HepG2 (cell line): Measurements from ENCODE around the gene HTR7. TPM values are rescaled to one million over a fixed set of nuclear protein-coding genes. Genes with fewer than 3 reads are reported as not detected.
A peak's percentile ranks its signal among the peaks of the same experiment; 100 is the strongest.

Experiments used
- ATAC-seq: fragments of 200-7000 bp; cut with Tn5 transposase; 3 replicates; pipeline ENCODE4 v1.9.1; 2020; ENCODE audit warnings: mild to moderate bottlenecking, moderate library complexity
- BruUV-seq: library from RNA; stranded (reverse); fragments of 400-500 nt; replicated peaks from 2 replicates; lab custom pipeline; 2021; lab: Mats Ljungman, UMichigan
- CTCF ChIA-PET: fragments of 300-600 bp; formaldehyde crosslinking; extraction: SDS; loops from one replicate; lab custom pipeline; 2021; ENCODE audit warnings: low total read pairs, inconsistent platforms, low intra/inter-chr PET ratio; lab: Yijun Ruan, JAX
- POLR2A ChIA-PET: fragments of 350-600 bp; sonication (Branson Sonifier 250); formaldehyde crosslinking; loops from one replicate; lab custom pipeline; 2020; ENCODE audit warnings: antibody characterized with exemption, inconsistent platforms; lab: Yijun Ruan, JAX
- DNase-seq: peaks from one replicate; pipeline ENCODE4 v3.0.0-alpha.2; 2015; ENCODE audit warnings: low spot score
- FAIRE-seq: peaks from 3 replicates; lab custom pipeline; 2011; peaks lifted over from hg19 to GRCh38; lab: Jason Lieb, UNC
- H2AFZ ChIP-seq: one replicate; pipeline ENCODE4 v1.6.1; 2011; ENCODE audit warnings: low read length, inconsistent platforms
- H3K27ac ChIP-seq: fragments of 300-600 bp; 3 replicates; pipeline ENCODE4 v1.8.0; 2011; ENCODE audit warnings: mixed run types, mild to moderate bottlenecking, mixed read lengths, low read length, inconsistent platforms; ENCODE audit not compliant: insufficient read depth; ENCODE audit errors: extremely low read length
- H3K27me3 ChIP-seq, 2 experiments: fragments of 200-600 bp in 1 of 2; 2 replicates in 1 of 2; 3 replicates in 1 of 2; pipeline versions ENCODE4 v1.6.0 to v1.8.0; 2011; ENCODE audit warnings: low read length in 2 of 2, mild to moderate bottlenecking in 2 of 2, moderate library complexity in 2 of 2, inconsistent platforms in 1 of 2; ENCODE audit not compliant: insufficient read depth in 2 of 2, control insufficient read depth in 1 of 2
- H3K36me3 ChIP-seq, 2 experiments: fragments of 200-600 bp in 1 of 2; replicated peaks in 1 of 2; 2 replicates in 1 of 2; 3 replicates in 1 of 2; pipeline versions ENCODE4 v1.5.1 to v1.8.0; 2011; ENCODE audit warnings: low read length in 2 of 2, inconsistent platforms in 1 of 2; ENCODE audit not compliant: insufficient read depth in 2 of 2, control insufficient read depth in 1 of 2
- H3K4me1 ChIP-seq: 2 replicates; pipeline ENCODE4 v1.5.1; 2012; ENCODE audit warnings: low read length, inconsistent platforms; ENCODE audit not compliant: insufficient read depth
- H3K4me2 ChIP-seq: 2 replicates; pipeline ENCODE4 v1.6.0; 2011; ENCODE audit warnings: low read depth, low read length, inconsistent platforms
- H3K4me3 ChIP-seq, 3 experiments: fragments of 200-600 bp in 1 of 3; sonication (generic), shearing (Covaris generic) in 1 of 3; replicated peaks in 1 of 3; 2 replicates each; pipeline ENCODE4 v1.5.1; 2011 to 2016; ENCODE audit warnings: low read length in 3 of 3, inconsistent platforms in 2 of 3, low read depth in 2 of 3, mild to moderate bottlenecking in 2 of 3, control low read depth in 1 of 3, mixed read lengths in 1 of 3; ENCODE audit not compliant: insufficient read depth in 1 of 3
- H3K79me2 ChIP-seq: one replicate; pipeline ENCODE4 v1.6.1; 2011; ENCODE audit warnings: low read length, inconsistent platforms; ENCODE audit not compliant: insufficient read depth
- H3K9ac ChIP-seq: 2 replicates; pipeline ENCODE4 v1.6.0; 2011; ENCODE audit warnings: mild to moderate bottlenecking, low read depth, low read length, inconsistent platforms; ENCODE audit not compliant: insufficient read depth
- H3K9me3 ChIP-seq: 2 replicates; pipeline ENCODE4 v1.5.1; 2012; ENCODE audit warnings: mild to moderate bottlenecking, low read length
- H4K20me1 ChIP-seq: 2 replicates; pipeline ENCODE4 v1.6.0; 2011; ENCODE audit warnings: inconsistent platforms, mild to moderate bottlenecking, low read length, moderate library complexity; ENCODE audit not compliant: insufficient read depth
- GATAD2A ChIP-seq: IDR thresholded peaks from 2 replicates; pipeline ENCODE4 v1.6.1; 2016
- MAZ ChIP-seq, 2 experiments: sonication (generic) in 1 of 2; formaldehyde crosslinking in 1 of 2; IDR thresholded peaks; 2 replicates each; pipeline versions ENCODE4 v1.5.0 to v1.6.1; 2012 to 2020; ENCODE audit warnings: low read depth in 2 of 2, mild to moderate bottlenecking in 2 of 2, borderline replicate concordance in 1 of 2, improper control_type of control experiment in 1 of 2, low read length in 1 of 2, missing genetic modification reagents in 1 of 2, moderate library complexity in 1 of 2
- PAWR ChIP-seq: sonication (generic); formaldehyde crosslinking; IDR thresholded peaks from 2 replicates; pipeline ENCODE4 v1.4.0; 2020; ENCODE audit warnings: missing genetic modification reagents, mild to moderate bottlenecking, borderline replicate concordance
- ZNF274 ChIP-seq: sonication (generic); formaldehyde crosslinking; IDR thresholded peaks from 2 replicates; pipeline ENCODE4 v1.5.1; 2020; ENCODE audit warnings: mild to moderate bottlenecking, missing genetic modification reagents
- WGBS: methylation state at CpG from one replicate; pipeline ENCODE4 v1.1.6; 2017; ENCODE audit warnings: low lambda C conversion rate; 5-methylcytosine and 5-hydroxymethylcytosine counted together
- in situ Hi-C: cut with HindIII; loops from 2 replicates; pipeline ENCODE4 v1.10.0; 2017; ENCODE audit warnings: low pct_unique_long_range_greater_than_20kb; ENCODE audit not compliant: extremely low pct_ligation_motif_present
- intact Hi-C: fragments of 100-400 bp; cut with micrococcal nuclease; formaldehyde crosslinking; loops from one replicate; pipeline ENCODE4 v1.10.0; 2022; ENCODE audit not compliant: unreplicated experiment
- polyA plus RNA-seq, 8 experiments: library from polyadenylated mRNA; depleted of rRNA in 3 of 8; stranded (reverse) in 7 of 8; unstranded in 1 of 8; fragments of >200 nt; fragmentation: Illumina TruSeq in 4 of 8; extraction: Trizol in 4 of 8; gene quantifications; 2 replicates each; pipeline versions ENCODE4 v1.2.1 to v1.2.3, GENCODE V29; 2011 to 2016; ENCODE audit warnings: low read depth in 4 of 8, missing spikeins in 1 of 8, mixed read lengths in 1 of 8; ENCODE audit not compliant: insufficient read depth in 1 of 8
- total RNA-seq, 5 experiments: library from RNA; depleted of rRNA; stranded (reverse); fragments of >200 nt; fragmentation: Illumina TruSeq; extraction: Trizol; gene quantifications; 2 replicates each; pipeline ENCODE4 v1.2.3, GENCODE V29; 2016; ENCODE audit warnings: low read depth in 1 of 5
- TF ChIP-seq, protein P1 (sequence below): sonication (generic); formaldehyde crosslinking; IDR thresholded peaks from 2 replicates; pipeline ENCODE4 v1.5.0; 2020; ENCODE audit warnings: mild to moderate bottlenecking, missing genetic modification reagents, borderline replicate concordance

HTR7 gene
- total and polyA plus RNA-seq, 2 of the 13 experiments (the other 11 are each of a cell fraction or from before 2014, with no cell fraction given), result 0.04 TPM; not detected in 1

- no peak; the same call in 1 of the 3 replicates for ATAC-seq
- in situ Hi-C loops, result no loop called here
- Histone ChIP-seq H4K20me1 (no peaks in the 10 kb centered on the region), H3K4me3 (peak overlapping the region; percentile 48 to 75 (median 68); a peak in 4 of 6 replicates), H3K4me2 (peak overlapping the region; percentile 62), H3K9ac (no peak overlapping the region)
- BruUV-seq, result no TSS peak
- no peak for DNase-seq
- POLR2A ChIA-PET, result no interaction called here
- FAIRE-seq, result no peak
- TF ChIP-seq PAWR (no peak), GATAD2A (no peak), ZNF274 (no peak), MAZ (IDR thresholded peaks at IDR 0.05; ENCODE audit: borderline replicate concordance, low read depth, low read length) (no peak), MAZ (CRISPR knock-in tag; IDR thresholded peaks at IDR 0.05; ENCODE audit: low read depth) (0 out of 2 replicates have a peak, but pooled peaks have one; percentile 6)
- TF ChIP-seq, protein P1, sequence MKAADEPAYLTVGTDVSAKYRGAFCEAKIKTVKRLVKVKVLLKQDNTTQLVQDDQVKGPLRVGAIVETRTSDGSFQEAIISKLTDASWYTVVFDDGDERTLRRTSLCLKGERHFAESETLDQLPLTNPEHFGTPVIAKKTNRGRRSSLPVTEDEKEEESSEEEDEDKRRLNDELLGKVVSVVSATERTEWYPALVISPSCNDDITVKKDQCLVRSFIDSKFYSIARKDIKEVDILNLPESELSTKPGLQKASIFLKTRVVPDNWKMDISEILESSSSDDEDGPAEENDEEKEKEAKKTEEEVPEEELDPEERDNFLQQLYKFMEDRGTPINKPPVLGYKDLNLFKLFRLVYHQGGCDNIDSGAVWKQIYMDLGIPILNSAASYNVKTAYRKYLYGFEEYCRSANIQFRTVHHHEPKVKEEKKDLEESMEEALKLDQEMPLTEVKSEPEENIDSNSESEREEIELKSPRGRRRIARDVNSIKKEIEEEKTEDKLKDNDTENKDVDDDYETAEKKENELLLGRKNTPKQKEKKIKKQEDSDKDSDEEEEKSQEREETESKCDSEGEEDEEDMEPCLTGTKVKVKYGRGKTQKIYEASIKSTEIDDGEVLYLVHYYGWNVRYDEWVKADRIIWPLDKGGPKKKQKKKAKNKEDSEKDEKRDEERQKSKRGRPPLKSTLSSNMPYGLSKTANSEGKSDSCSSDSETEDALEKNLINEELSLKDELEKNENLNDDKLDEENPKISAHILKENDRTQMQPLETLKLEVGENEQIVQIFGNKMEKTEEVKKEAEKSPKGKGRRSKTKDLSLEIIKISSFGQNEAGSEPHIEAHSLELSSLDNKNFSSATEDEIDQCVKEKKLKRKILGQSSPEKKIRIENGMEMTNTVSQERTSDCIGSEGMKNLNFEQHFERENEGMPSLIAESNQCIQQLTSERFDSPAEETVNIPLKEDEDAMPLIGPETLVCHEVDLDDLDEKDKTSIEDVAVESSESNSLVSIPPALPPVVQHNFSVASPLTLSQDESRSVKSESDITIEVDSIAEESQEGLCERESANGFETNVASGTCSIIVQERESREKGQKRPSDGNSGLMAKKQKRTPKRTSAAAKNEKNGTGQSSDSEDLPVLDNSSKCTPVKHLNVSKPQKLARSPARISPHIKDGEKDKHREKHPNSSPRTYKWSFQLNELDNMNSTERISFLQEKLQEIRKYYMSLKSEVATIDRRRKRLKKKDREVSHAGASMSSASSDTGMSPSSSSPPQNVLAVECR (CRISPR knock-in tag), result 0 out of 2 replicates have a peak, but pooled peaks have one; percentile 1
- TF ChIP-seq, all 625 proteins: peak for 2
- Histone ChIP-seq H3K27me3 (peaks cover 2 to 41% of the 10 kb centered on the region in 2 experiments), H2AFZ (no peak overlapping the region), H3K36me3 (no peaks in the 10 kb centered on the region), H3K9me3 (no peaks in the 10 kb centered on the region), H3K4me1 (peaks cover 6% of the 10 kb centered on the region; the same call in 1 of the 2 replicates), H3K79me2 (no peaks in the 10 kb centered on the region), H3K27ac (no peak overlapping the region)
- CTCF ChIA-PET, result no interaction called here
- WGBS, result 85% methylated on average over 27 of the region's 59 CpGs
- intact Hi-C loops, result no loop called here
Observed at GRCh38 chr10:90856964-90857634, 740 bp downstream of the HTR7 start.
